Measurements from ENCODE around the gene BCAP31.
"Not testable (repeated sequence)": the region's sequence is repeated elsewhere in the genome, so short reads cannot be mapped to it uniquely, and the experiment has no call there.

The BCAP31 gene

GRCh38 chrX:153762626-153763173, 38.5 kb upstream of the BCAP31 start:
- DNase-seq: no peak

DNA sequence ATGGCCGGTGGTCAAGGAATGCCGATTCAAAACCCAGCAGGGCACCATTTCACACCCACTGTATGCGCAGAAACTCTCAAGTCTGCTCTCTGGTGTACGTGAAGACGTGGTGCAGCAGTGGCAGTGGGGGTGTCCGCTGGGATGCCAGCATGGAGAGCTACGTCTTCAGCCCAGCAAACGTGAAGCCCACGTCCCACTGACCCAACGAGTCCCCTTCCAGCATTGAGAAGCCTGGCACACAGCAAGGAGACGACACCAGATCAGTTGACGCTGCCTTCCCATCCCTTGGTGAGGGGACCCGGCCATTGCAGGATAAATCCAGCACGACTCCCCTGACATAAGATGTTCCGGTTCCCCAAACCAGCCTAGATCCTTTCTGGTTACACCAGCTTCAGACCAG, 37.7 kb upstream of the BCAP31 start:
- DNase-seq: no peak

GRCh38 chrX:153755136-153755535, 30.9 kb upstream of the BCAP31 start:
- no peak for DNase-seq

DNA sequence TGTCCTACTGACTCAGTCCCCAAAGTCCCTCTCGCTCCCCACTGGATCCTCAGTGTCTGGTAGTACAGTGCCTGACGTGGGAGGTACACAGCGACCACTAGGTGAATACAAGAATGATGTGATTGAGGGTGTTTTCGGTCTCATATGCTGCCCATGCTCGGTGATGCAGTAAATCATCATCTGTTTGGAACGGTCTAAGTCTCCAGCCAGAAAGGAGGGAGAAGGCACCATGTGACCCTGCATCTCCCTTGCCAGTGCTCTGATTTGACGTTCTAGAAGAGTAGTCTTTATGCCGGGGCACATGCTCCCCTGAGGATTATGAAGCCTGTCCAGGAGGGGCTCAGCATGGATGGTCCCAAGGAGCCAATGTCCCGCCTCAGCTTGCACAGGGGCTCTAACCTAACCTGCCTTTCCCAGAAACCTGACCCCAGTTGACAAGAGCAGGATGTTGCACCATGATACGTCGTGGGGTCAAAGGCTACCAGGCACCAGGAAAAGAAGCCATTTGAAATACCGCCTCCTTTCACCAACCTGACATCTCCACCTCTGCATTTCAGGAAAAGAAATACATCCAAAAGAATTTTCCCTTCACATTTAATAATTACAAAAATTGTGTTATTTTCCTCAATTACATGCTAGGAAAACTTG, 26.1 kb upstream of the BCAP31 start:
- DNase-seq: no peak

- not testable (repeated sequence) for DNase-seq
Measured at GRCh38 chrX:153749017-153749416, 24.8 kb upstream of the BCAP31 start.

DNA sequence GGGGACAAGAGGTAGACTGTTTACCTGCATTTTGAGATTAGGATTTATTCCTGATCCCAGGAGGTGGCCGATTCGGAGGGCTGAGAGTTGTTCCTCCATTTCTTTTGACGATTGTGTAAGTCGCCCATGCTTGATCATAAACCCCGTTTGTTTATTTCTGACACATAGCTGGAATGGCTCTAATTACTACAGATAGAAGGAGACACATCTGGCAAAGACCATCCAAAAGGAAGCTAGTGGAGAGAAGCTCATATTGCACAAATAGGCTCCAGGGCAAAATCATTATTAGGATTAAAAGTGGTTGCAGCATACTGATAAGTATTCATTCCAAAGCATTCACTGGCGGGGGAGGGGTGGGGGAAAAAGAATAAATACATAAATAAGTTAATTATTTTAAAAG, 22.8 kb upstream of the BCAP31 start:
- not testable (repeated sequence) for DNase-seq

DNA sequence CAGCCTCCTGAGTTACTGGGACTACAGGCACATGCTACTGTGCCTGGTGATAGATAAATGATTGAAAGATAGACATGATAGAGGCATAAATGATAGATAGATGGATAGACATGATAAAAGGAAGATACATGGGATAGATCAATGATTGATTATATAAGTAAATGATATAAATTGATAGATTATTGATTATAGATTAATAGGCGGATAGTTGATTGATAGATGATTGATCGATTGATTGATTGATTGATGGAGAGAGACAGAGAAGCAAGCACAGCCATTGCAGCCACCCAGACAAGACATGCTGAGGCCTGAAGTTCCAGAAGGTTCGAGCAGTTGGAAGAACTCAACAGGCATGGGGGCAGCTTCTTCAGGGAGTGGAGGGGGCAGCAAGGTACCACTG, 22.2 kb upstream of the BCAP31 start:
- DNase-seq: no peak

- DNase-seq: not testable (repeated sequence)
Measured at GRCh38 chrX:153745067-153745433, 20.9 kb upstream of the BCAP31 start.

DNA sequence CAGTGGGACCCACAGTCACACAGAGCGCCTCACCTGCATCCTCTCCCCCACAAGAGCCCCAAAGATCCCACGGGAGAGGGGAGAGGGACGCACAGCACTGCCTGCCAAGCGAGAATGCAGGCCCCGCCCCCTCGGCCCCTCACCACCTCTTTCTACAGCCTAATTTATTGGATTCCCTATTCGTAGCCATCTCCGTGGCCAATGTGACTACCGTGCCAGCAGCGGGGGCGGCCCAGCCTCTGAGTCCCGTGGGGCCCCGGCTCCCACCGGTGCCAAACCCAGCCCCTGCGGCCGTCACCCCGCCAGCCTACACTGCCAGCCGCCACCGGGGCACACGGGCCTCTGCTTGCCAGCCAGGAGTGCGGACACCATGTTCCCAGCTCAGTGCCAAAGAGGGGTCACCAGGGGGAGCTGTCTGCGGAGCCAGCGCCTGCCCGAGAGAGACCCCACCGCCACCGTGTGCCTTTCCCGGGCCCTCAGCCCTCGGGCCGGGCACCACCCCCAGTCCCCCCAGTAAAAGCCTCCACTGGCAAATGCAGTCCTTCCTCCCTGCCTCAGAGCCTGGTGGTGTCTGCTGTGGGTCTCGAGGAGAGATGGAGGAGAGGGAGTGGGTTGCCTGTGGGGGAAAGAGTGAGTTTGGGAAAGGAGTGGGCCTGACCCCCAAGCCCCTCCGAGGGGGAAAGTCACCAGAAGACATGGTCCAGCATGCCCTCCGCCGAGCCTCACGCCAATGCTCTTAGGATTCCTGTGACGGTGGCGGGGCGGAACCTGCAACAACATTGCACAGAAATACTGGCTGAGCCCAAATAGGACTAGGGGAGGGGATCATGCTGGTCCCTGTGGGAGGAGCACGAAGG, 20.3 kb upstream of the BCAP31 start:
- no peak for DNase-seq

- DNase-seq: not testable (repeated sequence)
Measured at GRCh38 chrX:153743468-153744209, 19.5 kb upstream of the BCAP31 start.

GRCh38 chrX:153742796-153743467, 18.7 kb upstream of the BCAP31 start:
- not testable (repeated sequence) for DNase-seq

DNA sequence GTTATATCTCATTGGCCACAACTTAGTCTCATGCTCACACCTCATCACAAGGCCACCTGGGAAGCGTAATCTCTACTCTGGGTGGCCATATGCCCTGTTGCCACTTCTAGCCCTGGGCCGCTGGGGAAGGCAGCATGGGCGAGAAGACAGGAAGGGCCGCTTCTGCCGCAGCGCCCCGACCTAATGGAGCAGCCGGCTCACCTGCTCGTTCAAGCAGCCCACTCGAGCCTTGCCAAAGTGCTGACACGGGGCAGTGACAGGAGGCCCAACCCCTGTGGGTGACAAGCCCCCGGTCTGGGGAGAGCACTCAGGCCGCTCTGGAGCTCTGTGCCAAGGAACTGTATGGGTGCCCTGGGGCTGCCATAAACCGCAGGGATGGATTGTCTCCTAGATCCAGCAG, 17.9 kb upstream of the BCAP31 start:
- not testable (repeated sequence) for DNase-seq

DNA sequence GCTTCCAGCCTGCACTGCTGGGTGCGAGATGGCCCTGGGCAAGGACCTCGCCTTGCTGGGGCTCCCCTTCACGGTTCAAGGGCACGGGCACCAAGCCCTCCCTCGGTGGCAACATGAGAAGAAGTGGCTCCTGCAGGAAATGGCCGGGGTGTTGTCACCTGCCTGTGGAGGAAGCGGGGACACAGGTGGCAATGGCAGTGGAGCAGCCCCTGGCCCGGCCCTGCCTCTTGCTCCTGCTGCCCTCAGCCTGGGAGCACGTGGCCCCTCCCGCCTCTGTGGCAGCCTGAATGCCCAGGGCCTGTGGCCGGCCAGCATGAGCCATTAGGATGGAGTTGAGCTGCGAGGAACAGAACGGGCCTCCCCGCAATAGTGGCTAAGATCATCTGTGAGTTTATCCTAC, 17.3 kb upstream of the BCAP31 start:
- no peak for DNase-seq

- no peak for DNase-seq
Measured at GRCh38 chrX:153740631-153741222, 16.5 kb upstream of the BCAP31 start.

GRCh38 chrX:153739754-153740486, 15.7 kb upstream of the BCAP31 start:
- DNase-seq: no peak

DNA sequence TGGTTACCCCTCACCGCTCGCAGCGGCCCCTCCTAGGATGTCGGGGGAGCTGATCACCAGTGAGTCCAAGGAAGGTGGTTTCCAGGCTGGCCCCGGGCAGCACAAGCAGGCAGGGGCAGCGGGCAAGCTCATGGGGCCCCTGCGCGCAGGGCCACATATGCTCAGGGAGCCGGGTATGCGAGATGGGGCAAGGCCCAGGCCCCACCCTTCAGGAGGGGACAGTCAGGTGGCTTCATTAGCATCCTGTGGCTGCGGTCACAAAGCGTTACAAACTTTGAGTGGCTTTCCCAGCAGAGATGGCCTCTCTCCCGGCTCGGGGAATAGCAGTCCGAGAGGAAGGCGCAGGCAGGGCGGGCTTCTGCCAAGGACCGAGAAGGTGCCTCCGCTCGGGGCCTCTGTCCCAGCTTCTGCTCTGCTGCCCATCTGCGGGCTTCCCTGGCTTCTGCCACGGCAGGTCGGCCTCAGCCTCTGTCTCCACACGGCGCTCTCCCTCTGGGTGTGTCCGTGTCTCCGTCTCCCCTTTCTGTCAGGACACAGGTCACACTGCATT, 13.9 kb upstream of the BCAP31 start:
- no peak for DNase-seq

GRCh38 chrX:153736871-153737441, 12.8 kb upstream of the BCAP31 start:
- no peak for DNase-seq

DNA sequence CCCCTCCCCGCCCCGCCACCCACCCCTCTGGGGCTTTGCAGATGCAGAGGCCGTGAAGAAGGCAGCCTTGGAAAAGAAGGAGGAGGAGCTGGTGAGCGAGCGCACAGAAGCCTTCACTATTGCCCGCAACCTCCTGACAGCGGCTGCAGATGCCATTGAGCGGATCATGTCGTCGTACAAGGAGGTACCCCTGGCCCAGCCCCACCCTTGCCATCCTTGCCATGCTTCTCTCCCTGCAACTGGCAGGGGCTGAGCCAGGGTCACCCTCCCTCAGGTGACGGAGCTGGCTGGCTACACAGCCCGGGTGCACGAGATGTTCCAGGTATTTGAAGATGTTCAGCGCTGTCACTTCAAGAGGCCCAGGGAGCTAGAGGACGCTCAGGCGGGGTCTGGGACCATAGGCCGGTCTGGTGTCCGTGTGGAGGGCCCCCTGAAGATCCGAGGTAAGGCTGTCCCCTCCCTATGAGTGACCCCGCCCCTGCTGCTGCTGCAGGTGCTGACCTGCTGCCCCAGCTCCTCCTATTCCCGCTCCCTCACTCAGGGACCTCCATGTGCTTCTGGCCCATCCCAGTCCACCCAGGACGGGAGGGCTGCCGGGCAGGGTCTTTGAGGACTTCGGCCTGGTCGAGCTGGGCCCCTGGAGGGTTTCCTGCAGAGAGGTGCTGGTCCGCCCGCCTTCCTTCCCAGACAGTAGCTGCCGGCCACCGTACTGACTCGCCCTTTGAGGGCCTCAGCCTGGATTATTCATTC, 12.1 kb upstream of the BCAP31 start:
- no peak for DNase-seq

GRCh38 chrX:153735274-153735673, 11.1 kb upstream of the BCAP31 start:
- DNase-seq: no peak

DNA sequence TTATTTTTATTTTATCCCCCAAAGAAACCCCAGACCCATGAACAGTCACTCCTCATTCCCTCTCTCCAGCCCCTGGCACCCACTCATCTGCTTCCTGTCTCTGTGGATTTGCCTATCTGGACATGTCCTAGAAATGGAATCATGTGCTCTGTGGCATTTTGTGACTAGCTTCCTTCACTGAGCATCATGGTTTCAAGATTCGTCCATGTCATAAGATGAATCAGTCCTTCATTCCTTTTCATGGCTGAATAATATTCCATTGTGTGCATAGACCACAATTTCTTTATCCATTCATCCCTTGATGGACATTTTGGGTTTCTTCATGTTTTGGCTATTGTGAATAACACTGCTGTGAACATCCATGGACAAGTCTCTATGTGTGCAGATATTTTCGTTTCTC, 10.7 kb upstream of the BCAP31 start:
- no peak for DNase-seq

Data from activated T-cell treated with anti-CD3 and anti-CD28 coated beads for 4 hours (primary cell).